HTERT RPE-1 (cell line): ENCODE data around the gene DPYSL5.
"Not testable (repeated sequence)": the region's sequence is repeated elsewhere in the genome, so short reads cannot be mapped to it uniquely, and the experiment has no call there.

ENCODE experiments used
- in situ Hi-C: fragments of 300-500 bp; cut with MboI; formaldehyde crosslinking; loops from 4 replicates; pipeline ENCODE4 v1.14.3; 2020; ENCODE audit warnings: low sequenced_read_pairs

Gene DPYSL5

DNA sequence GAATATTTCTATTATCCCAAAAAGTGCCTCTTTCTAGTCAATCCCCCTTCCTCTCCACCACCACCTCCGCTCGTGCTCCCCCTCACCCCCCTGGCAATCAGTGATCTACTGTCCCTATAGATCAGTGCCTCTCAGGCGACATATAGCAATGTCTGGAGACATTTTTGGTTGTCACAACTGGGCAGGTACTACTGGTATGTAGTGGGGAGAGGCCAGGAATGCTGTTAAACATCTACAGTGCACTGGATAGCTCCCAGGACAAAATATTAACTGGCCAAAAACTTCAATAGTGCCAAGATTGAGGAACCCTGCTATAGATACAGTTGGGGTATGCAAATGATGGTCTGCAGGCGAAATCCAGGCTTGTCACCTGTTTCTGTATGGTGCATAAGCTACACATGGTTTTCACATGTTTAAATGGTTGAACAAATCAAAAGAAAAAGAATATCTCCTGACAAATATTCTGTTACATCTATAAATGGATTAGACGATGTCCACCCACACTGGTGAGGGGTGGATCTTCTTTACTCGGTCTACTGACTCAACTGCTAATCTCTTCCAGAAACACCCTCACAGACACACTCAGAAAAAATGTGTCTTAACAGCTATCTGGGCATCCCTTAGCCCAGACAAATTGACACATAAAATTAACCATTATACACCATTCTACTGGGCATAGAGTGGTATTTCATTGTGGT, 25.5 kb downstream of the DPYSL5 start:
- in situ Hi-C loops, result no loop called here

DNA sequence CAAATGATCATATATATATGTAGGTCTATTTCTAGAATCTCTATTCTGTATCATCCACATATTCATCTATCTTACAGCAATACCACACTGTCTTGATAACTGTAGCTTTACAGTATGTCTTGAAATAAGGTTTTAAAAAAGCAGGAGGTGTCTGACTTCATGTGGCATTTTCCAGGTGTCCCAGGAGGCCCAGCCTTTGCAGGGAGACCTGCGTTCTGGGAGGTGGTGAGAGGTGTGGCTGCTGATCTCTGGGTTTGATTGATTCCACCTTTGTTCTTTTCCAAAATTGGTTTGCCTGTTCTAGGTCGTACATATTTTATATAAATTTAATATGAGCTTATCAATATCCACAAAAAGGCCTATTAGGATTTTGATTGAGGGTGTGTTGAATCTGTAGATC, 26.6 kb downstream of the DPYSL5 start:
- in situ Hi-C loops, result no loop called here

DNA sequence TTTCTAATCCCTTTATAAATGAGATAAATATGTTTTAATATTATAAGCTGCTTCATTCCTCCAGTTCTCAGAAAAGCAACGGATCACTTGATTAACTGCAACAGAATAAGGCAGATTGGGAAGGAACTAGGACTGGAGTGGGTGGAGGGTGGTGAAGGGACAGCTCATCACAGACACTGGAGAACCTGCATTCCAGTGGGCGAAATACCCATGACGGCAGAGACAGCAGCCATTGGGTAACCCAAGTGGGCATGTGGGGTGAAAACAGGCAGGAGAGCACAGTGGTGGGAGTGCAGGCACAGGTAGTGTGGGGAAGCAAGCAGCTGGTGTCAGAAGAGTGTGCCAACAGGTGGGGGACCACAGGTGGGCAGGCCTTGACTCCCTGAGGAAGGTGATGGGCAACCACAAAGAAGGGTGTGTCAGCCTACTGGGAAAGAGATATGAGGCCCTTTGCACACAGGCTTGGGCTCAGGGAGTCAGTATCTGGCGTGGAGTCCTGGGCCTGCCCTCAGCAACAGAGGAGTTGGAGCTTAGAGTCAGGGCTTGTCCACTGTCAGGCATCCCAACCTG, 27.2 kb downstream of the DPYSL5 start:
- in situ Hi-C loops, result no loop called here

DNA sequence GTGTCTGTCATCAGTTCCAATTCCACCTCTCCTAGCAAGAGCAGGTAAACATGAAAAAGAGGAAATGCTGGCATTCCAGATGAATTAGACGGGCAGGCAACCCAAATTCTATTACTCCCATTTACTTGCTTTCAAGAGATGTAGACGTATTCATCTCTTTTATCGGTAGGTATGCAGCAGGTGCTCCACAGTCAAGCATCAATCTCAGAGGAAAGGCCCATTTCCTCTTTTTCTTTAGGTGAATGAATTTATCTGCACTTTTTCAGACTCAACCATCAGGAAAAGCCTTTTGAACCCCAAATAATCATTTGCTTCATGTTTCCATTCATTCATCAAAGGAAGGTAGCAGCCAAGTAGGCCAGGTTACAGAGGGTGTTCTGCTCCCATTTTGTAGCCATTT, 27.9 kb downstream of the DPYSL5 start:
- in situ Hi-C loops, result no loop called here

DNA sequence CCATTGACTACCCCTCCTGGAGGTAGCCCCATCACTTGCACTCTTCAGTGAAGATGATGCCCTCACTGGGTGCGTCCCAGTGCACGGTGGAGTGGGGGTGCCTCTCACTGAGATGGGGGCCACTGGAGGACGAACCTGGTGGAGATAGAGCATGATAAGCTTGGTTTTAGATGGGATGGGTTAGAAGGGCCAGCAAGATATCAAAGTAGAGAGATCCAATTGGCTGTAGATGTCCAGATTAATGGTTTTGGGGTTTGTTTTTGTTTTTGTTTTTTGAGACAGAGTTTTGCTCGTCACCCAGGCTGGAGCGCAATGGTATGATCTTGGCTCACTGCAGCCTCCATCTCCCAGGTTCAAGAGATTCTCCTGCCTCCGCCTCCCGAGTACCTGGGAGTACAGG, 28.3 kb downstream of the DPYSL5 start:
- in situ Hi-C loops, result no loop called here

DNA sequence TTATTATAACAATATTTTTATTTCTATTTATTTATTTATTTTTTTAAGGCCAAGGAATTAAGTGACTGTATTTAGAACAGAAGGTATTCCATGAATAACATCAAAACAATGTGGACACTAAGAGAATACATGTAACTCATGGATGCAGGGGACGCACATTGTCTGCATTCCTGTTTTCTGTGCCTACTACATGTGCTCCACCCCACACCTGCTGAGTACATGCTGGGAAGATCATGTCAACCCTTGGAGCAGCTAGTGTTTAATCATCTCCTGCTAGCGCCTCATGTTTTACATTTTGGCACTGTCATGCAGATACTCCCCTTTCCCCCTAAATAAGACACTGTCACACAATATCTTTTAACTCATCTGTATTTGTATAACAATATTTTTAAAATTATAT, 29.3 kb downstream of the DPYSL5 start:
- in situ Hi-C loops, result no loop called here

DNA sequence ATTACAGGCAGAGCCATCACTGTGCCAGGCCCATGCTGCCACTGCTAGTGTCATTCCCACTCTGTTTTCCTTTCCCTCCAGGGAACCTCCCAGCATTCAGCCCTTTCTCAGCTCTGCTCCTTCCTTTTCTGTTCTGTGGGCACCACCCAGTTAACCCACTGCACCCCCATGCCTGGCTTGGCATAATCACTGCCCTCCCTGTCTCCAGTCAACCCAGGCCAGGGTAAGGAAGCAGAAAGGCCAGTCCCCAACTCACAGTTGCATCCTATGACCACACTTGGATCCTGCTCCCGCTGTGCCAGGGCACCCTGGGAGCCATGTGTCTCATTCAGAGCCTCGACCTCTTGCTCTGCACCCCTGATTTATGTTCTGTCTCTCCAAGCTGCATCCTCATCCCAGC, 32.2 kb downstream of the DPYSL5 start:
- in situ Hi-C loops, result no loop called here

DNA sequence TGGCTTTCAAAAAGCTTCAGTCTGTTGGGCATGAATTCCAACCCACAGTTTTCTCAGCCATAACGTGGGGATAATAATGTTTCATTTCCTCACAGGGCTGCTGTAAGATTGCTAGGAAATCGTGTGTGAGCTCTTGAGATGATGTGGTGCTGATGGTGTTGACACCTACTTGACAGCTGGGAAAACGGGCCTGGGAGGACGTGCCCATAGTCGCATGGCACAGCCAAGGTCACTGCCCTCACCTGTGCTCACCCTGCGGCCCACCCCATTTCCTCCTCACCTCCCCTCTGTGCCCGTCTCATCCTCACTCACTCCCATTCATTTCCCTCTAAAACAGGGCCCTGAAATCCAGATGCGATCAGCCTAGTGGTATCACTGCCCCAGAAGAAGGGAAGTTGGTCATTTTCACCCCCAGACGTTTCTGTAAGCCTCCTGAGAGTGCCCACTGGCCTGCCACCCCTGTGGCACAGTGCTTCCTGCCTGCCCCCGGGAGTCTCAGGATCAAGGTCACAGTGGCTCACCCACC, 33.0 kb downstream of the DPYSL5 start:
- in situ Hi-C loops, result no loop called here

DNA sequence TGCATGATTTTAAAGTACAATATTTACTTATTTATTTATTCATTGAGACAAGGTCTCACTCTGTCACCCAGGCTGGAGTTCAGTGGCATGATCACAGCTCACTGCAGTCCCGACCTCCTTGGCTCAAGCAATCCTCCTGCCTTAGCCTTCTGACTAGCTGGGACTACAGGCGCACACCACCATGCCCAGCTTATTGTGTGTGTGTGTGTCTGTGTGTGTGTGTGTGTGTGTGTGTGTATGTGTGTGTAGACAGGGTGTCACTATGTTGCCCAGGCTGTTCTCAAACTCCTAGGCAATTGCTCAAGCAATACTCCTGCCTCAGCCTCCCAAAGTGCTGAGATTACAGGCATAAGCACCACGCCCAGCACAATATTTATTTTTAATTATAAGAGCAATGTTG, 34.3 kb downstream of the DPYSL5 start:
- in situ Hi-C loops, result not testable (repeated sequence)

DNA sequence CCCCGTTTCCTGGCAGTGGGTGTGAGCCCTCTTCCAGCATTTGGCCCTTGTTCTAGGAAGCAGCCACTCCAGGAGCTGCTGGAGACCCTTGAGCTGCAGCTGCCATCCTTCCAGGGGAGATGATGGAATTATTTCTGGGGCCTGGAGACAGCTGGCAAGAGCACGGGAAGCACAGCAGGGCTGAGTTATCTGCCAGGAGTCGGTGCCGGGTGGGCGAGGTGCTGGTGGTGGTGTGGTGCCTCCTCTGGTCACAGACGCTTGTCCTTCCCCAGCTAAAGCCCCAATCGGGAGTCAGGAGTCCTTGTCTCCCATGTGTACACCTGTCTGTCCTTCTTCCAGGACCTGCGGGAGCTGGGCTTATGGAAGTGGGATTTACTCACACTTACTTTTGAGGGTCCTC, 36.0 kb downstream of the DPYSL5 start:
- in situ Hi-C loops, result no loop called here

DNA sequence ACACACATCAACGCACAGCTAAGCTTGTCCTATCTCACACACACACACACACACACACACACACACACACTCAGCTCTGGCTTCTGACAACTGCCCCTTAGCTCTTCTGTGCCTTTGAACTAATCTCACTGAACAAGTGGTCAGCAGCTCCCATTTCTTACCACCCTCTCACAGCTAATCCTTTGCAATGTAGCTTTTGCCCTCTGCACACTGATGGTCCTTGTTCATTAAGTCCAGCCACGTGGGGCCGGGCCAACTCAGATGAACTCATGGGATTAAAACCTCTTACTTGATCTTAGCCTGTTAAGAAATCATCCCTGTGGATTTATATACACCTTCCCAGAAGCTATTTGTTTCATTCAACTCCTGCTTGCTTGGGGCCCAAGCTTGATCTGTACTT, 36.6 kb downstream of the DPYSL5 start:
- in situ Hi-C loops, result no loop called here

DNA sequence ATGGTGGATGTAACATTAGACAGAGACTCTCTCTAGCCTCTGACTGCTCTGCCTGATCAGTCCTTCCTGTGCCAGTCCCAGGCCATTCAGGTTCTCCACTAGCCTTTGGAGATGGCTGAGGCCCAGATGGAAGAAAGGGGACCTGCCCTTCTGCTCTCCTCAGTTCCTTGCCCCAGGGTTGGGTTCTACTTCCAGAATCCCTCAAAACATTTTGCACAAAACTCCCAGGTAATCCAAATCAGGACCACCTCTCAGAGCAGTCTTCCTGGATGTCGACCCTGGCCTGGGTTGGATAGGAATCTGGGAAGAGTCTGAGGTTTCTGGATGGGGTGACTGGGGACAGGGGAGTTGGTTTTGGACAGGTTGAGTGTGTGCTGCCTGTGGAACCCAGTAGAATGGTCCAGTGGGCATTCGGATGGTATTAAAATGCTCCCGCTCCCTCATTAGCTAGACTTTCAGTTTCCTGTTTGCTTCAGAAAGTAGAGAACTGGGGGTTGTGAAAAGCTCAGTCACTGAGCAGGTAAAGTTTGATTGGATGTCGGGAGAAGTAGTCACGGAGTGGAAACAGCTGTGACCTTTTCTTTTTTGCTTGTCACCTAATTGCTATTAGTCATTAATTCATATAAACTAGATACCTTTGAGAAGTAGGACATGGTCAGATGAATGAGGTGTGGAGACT, 37.9 kb downstream of the DPYSL5 start:
- in situ Hi-C loops, result no loop called here

DNA sequence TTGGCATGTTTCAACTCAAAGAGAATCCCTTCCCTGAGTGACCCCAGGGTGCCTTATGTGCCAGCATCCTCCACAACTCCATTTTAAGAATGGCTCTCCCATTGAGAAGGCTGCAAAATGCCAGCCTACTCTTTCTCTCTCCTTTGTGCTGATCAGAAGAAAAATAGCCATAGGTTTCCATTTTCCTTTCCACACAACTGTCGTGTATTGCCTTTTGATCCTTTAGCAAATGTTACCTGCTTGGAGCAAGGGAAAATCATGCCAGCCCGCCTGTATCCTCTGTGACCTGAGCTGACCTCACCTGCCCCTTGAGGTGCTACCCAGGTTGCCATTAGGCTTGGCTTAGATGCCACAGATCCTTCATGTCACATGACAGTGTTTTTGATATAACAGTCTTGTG, 38.8 kb downstream of the DPYSL5 start:
- in situ Hi-C loops, result no loop called here

DNA sequence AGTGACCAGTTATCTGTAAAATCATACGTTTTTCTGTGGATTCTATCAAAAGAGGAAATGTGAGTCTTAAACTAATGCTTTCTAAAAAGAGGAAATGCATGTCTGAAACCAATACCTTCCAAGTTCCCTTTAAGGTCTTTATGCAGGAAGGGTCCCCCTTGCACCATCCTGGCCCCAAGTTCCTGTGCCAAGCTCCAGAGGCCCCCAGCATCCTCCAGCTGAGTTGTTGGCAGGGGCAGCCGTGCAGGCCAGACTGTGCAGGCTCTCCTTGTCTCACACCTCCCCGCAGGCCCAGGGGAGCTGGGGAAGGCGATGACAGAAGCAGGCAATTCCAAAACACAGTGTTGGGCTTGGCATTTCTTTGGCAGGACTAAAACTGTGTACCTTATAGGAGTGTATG, 39.2 kb downstream of the DPYSL5 start:
- in situ Hi-C loops, result no loop called here

DNA sequence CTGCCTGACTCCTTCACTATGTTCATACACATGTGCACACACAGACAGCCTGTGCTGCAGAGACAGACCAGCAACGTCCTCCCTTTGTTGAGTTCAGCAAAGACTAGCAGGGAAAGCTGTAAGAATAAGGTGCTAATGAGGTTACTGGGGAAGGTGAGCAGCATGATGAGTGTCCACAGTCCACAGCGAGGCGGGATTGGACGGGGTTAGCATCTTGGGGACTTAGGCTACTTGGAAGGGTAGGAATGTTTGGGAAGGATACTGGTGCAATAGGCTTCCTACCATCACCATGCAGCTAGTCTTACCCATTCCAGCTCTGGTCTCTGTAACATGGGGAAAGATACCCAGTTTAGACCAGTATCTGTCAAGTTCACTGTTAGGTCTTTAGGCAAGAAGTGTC, 41.9 kb downstream of the DPYSL5 start:
- in situ Hi-C loops, result no loop called here

DNA sequence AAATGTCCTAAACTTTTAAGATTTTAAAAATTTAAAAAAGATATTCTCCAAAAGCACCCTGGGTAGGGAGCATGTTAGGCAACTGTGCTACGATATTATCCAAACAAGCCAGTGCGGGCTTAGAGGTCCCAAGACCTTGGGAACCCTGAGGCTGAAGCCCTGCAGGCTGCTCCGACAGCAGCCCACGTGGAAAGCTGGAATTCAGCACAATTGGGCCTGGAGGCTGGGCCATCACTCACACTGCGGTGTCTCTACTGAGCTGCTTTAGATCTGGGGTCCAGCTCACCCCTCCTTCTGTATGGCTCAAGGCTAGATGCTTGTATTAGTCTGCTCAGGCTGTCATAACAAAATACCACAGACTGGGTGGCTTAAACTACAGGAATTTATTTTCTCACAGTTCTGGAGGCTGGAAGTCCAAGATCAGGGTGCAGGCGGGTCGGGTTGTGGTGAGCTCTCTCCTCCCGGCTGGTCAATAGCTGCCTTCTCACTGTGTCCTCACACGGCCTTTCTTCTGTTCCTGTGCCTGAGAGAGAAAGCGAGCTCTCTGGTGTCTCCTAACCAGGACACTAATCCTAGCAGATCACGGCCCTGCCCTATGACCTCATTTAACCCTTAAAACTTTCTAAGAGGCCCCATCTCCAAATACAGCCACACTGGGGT, 42.5 kb downstream of the DPYSL5 start:
- in situ Hi-C loops, result no loop called here

DNA sequence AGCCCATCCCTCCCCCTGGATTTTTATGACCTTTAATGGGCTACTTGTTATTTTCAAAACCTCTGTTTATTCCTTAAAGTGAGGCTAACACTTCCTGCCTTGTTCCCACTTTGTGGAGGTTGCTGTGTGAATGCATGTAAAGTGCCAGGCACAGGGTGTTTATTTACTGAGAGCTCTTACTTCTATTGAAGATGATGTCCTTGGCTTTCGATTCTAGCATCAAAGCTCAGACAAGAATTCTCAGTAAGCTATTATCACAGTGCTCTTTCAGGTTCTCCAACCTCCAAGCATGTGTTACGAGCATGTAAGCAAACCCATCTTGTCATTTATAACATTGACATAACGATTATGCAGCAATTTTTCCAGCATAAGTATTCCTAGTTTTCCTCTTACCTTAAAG, 44.2 kb downstream of the DPYSL5 start:
- in situ Hi-C loops, result no loop called here

DNA sequence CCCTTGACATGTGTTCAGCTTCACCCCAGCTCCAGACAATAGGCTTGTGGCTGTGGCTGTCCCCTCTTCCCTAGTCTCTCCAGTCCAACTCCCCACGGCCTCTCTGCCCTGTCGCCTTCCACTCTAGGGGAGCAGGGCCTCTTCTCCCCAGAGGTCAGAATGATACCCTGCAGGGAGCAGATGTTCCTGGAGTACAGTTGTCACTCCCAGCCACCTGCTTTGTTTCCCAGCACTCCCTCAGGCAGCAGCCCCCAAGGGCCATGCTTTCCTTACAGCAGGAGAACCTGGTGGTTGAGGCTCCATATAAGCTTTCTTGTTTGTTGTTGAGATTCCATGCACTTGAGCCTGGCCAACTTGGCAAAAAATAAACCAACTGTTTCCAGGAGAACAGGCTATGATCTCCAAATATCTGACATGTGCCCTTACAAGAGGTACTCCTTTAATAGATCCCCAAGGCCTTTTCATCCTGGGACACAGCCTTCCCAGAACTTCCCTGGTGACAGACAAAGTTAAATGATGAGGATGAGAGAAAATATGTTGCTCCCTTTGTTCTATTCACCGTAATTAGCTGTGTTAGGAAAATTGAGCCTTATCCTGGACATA, 45.1 kb downstream of the DPYSL5 start:
- in situ Hi-C loops, result no loop called here

DNA sequence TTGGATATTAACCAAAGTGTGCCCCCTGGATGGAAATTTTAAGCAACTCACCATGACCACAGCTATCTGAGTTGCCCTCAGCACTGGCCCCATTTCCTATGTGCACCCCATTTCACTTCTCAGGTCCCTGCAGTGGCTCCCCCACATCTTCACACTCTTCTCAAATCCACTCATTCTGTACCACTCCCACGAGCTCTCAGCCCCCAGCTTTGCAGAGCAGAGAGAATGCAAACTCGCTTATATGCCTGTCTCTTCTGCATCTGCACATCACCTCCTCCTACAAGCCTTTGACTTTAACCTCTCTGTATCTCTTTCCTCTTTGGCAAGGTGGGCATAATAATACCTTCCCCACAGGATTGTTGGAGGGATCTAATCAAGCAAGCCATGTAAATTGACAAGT, 46.2 kb downstream of the DPYSL5 start:
- in situ Hi-C loops, result no loop called here

DNA sequence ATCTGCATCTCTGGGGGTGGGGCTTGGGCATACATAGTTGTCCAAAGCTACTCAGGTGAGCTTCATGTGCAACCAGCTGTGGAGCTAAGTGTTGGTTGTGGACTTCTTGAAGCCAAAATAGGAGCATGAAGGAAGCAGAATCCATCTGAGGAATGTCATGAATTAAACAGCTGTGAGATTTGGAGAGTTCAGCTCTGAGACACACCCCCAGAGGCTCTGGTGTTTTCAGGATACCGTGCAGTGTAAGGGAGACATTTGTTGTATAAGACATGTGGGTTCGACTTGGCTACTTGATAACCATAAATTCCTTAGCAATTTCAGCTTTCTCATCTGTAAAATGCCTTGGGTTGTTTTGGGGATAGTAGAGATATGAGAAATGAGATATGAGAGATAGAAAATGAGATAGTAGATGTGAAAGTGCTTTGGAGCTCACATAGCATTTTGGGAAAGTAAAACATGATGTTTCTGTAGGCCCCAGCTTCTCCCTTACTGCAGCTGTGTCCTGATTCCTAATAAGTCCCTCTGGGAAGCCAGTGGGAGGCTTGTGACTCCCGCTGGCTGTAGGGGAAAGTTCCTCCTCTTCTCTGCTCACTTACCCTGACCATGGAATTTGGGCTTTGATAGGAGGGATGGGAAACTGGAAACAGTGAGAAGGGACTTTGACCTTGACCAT, 50.0 kb downstream of the DPYSL5 start:
- in situ Hi-C loops, result no loop called here
